Suprapubic skin (tissue), 4 donors: Measurements from ENCODE around the gene PHF20. TPM values are rescaled to one million over a fixed set of nuclear protein-coding genes. Genes with fewer than 3 reads are reported as not detected.
"Not testable (repeated sequence)": the region's sequence is repeated elsewhere in the genome, so short reads cannot be mapped to it uniquely, and the experiment has no call there.

ENCODE experiments used
- DNase-seq, 2 donors: peaks; one replicate each; pipeline ENCODE4 v3.0.0-alpha.2; 2019; ENCODE audit warnings: low spot score in 2 of 2
- H3K27ac ChIP-seq: fragments of 200-600 bp; sonication (generic); one replicate; pipeline ENCODE4 v1.5.1; 2019
- H3K27me3 ChIP-seq: fragments of 200-600 bp; sonication (generic); one replicate; pipeline ENCODE4 v1.5.1; 2019
- H3K36me3 ChIP-seq: fragments of 200-600 bp; sonication (generic); one replicate; pipeline ENCODE4 v1.5.1; 2019
- H3K4me1 ChIP-seq: fragments of 200-600 bp; sonication (generic); one replicate; pipeline ENCODE4 v1.5.1; 2019
- H3K4me3 ChIP-seq: fragments of 200-600 bp; sonication (generic); one replicate; pipeline ENCODE4 v1.5.1; 2019; ENCODE audit warnings: mild to moderate bottlenecking
- H3K9me3 ChIP-seq: fragments of 200-600 bp; sonication (generic); one replicate; pipeline ENCODE4 v1.5.1; 2019
- CTCF ChIP-seq, 2 donors: fragments of 200-600 bp in 1 of 2; fragments of 450-650 bp in 1 of 2; sonication (generic) in 1 of 2; IDR thresholded peaks; one replicate each; pipeline ENCODE4 v1.5.1; 2016 to 2019; ENCODE audit warnings: antibody characterized with exemption in 2 of 2, mild to moderate bottlenecking in 1 of 2, moderate library complexity in 1 of 2
- EP300 ChIP-seq: sonication (generic); formaldehyde crosslinking; IDR thresholded peaks from one replicate; pipeline ENCODE4 v1.6.1; 2017; ENCODE audit warnings: antibody characterized with exemption
- POLR2A ChIP-seq, 2 donors: fragments of 450-650 bp; IDR thresholded peaks; one replicate each; pipeline ENCODE4 v1.6.1; 2017; ENCODE audit warnings: antibody characterized with exemption in 2 of 2, mild to moderate bottlenecking in 2 of 2, moderate library complexity in 2 of 2
- POLR2AphosphoS5 ChIP-seq, 3 donors: sonication (generic); formaldehyde crosslinking; IDR thresholded peaks; one replicate each; pipeline ENCODE4 v1.6.1; 2017; ENCODE audit warnings: antibody characterized with exemption in 3 of 3
- WGBS: methylation state at CpG from one replicate; pipeline ENCODE4 v1.1.5; 2018; 5-methylcytosine and 5-hydroxymethylcytosine counted together
- total RNA-seq, 4 donors: library from RNA; depleted of rRNA; stranded (reverse); fragments of >200 nt; gene quantifications; one replicate each; pipeline ENCODE4 v1.1.0, GENCODE V29; 2016

PHF20 gene
- total RNA-seq, 4 donors from 2014 or later = 44.2 to 60.6 (median 47.3) TPM

- H3K27ac ChIP-seq = no peak overlapping the region
- no peak for DNase-seq
- 96% methylated on average over 2 of the region's 2 CpGs for WGBS
Measured at GRCh38 chr20:35941620-35942019, 169.8 kb downstream of the PHF20 start.

GRCh38 chr20:35942243-35942642, 170.4 kb downstream of the PHF20 start:
- Histone ChIP-seq H3K9me3 (no peaks in the 10 kb centered on the region), H3K4me1 (no peaks in the 10 kb centered on the region), H3K27me3 (no peaks in the 10 kb centered on the region), H3K36me3 (peaks cover 64% of the 10 kb centered on the region), H3K4me3 (no peak overlapping the region), H3K27ac (no peak overlapping the region)
- 69% methylated on average over 2 of the region's 2 CpGs for WGBS
- TF ChIP-seq POLR2A (IDR thresholded peaks at IDR 0.05) (no peak), CTCF (IDR thresholded peaks at IDR 0.05) (no peak), POLR2AphosphoS5 (IDR thresholded peaks at IDR 0.05) (no peak), EP300 (no peak)
- DNase-seq = no peak

More at GRCh38 chr20:35941620-35942019, 169.8 kb downstream of the PHF20 start:
- TF ChIP-seq CTCF (IDR thresholded peaks at IDR 0.05) (no peak), POLR2AphosphoS5 (IDR thresholded peaks at IDR 0.05) (no peak), POLR2A (IDR thresholded peaks at IDR 0.05) (no peak), EP300 (no peak)
- Histone ChIP-seq H3K4me3 (no peak overlapping the region), H3K9me3 (no peaks in the 10 kb centered on the region), H3K4me1 (no peaks in the 10 kb centered on the region), H3K27me3 (no peaks in the 10 kb centered on the region), H3K36me3 (peaks cover 61% of the 10 kb centered on the region)

GRCh38 chr20:35947489-35947888, 175.7 kb downstream of the PHF20 start:
- WGBS = 76% methylated on average over 9 of the region's 9 CpGs
- H3K4me3 ChIP-seq = no peak overlapping the region

GRCh38 chr20:35947907-35948306, 176.1 kb downstream of the PHF20 start:
- peaks cover 35% of the 10 kb centered on the region for H3K36me3 ChIP-seq

More at GRCh38 chr20:35947489-35947888, 175.7 kb downstream of the PHF20 start:
- no peak for DNase-seq
- Histone ChIP-seq H3K36me3 (peaks cover 35% of the 10 kb centered on the region), H3K9me3 (no peaks in the 10 kb centered on the region), H3K4me1 (peaks cover 9% of the 10 kb centered on the region), H3K27ac (no peak overlapping the region), H3K27me3 (no peaks in the 10 kb centered on the region)
- TF ChIP-seq POLR2A (IDR thresholded peaks at IDR 0.05) (no peak), POLR2AphosphoS5 (IDR thresholded peaks at IDR 0.05) (no peak), EP300 (no peak), CTCF (IDR thresholded peaks at IDR 0.05) (peak in 1 of 2 donors; percentile 11)

GRCh38 chr20:35950093-35950492, 178.3 kb downstream of the PHF20 start:
- TF ChIP-seq EP300 (no peak), POLR2AphosphoS5 (IDR thresholded peaks at IDR 0.05) (no peak), CTCF (IDR thresholded peaks at IDR 0.05) (no peak)
- peaks cover 19% of the 10 kb centered on the region for H3K36me3 ChIP-seq
- 92% methylated on average over 7 of the region's 7 CpGs for WGBS
- no peak overlapping the region for H3K4me3 ChIP-seq
- DNase-seq = no peak
- H3K4me1 ChIP-seq = peaks cover 21% of the 10 kb centered on the region
- no peak overlapping the region for H3K27ac ChIP-seq
- H3K9me3 ChIP-seq = no peaks in the 10 kb centered on the region
- no peaks in the 10 kb centered on the region for H3K27me3 ChIP-seq

More at GRCh38 chr20:35947907-35948306, 176.1 kb downstream of the PHF20 start:
- no peak overlapping the region for H3K27ac ChIP-seq
- H3K4me3 ChIP-seq = no peak overlapping the region
- peaks cover 13% of the 10 kb centered on the region for H3K4me1 ChIP-seq
- WGBS = 75% methylated on average over 2 of the region's 2 CpGs
- no peak for DNase-seq
- no peaks in the 10 kb centered on the region for H3K9me3 ChIP-seq
- H3K27me3 ChIP-seq = no peaks in the 10 kb centered on the region
- TF ChIP-seq EP300 = no peak
- TF ChIP-seq CTCF (IDR thresholded peaks at IDR 0.05) = no peak
- TF ChIP-seq POLR2A (IDR thresholded peaks at IDR 0.05) = no peak
- TF ChIP-seq POLR2AphosphoS5 (IDR thresholded peaks at IDR 0.05) = no peak

GRCh38 chr20:35952080-35952479, 180.3 kb downstream of the PHF20 start:
- not testable (repeated sequence) for DNase-seq, H3K27ac ChIP-seq, H3K9me3 ChIP-seq, H3K27me3 ChIP-seq
- H3K4me3 ChIP-seq = peak overlapping the region; percentile 84
- H3K36me3 ChIP-seq = peaks cover 12% of the 10 kb centered on the region
- 95% methylated on average over 14 of the region's 14 CpGs for WGBS
- H3K4me1 ChIP-seq = peaks cover 33% of the 10 kb centered on the region
